Hepatocyte (in vitro differentiated cells): ENCODE measurements around the gene ZNF473. TPM values are rescaled to one million over a fixed set of nuclear protein-coding genes. Genes with fewer than 3 reads are reported as not detected.

ENCODE experiments used
- DNase-seq: peaks from one replicate; pipeline ENCODE4 v3.0.0-alpha.2; 2016; ENCODE audit warnings: low spot score
- H2AFZ ChIP-seq: fragments of 200-600 bp; sonication (generic); 2 replicates; pipeline ENCODE4 v1.6.0; 2016; ENCODE audit warnings: antibody characterized with exemption, mild to moderate bottlenecking
- H3K27ac ChIP-seq: fragments of 200-600 bp; sonication (generic); 2 replicates; pipeline ENCODE4 v1.5.1; 2016; ENCODE audit warnings: mild to moderate bottlenecking
- H3K27me3 ChIP-seq: fragments of 200-600 bp; sonication (generic); 2 replicates; pipeline ENCODE4 v1.6.1; 2016
- H3K36me3 ChIP-seq: fragments of 200-600 bp; sonication (generic); replicated peaks from 2 replicates; pipeline ENCODE4 v1.5.1; 2016; ENCODE audit warnings: low read depth; ENCODE audit not compliant: insufficient read depth
- H3K4me1 ChIP-seq: fragments of 200-600 bp; sonication (generic); 2 replicates; pipeline ENCODE4 v1.5.1; 2016; ENCODE audit warnings: mild to moderate bottlenecking, moderate library complexity; ENCODE audit not compliant: insufficient read depth
- H3K4me2 ChIP-seq: fragments of 200-600 bp; sonication (generic); 2 replicates; pipeline ENCODE4 v1.6.0; 2016
- H3K4me3 ChIP-seq: fragments of 200-600 bp; sonication (generic); 2 replicates; pipeline ENCODE4 v1.5.1; 2016; ENCODE audit warnings: mild to moderate bottlenecking
- H3K79me2 ChIP-seq: fragments of 200-600 bp; sonication (generic); 2 replicates; pipeline ENCODE4 v1.6.0; 2017; ENCODE audit warnings: mild to moderate bottlenecking
- H3K9me2 ChIP-seq: fragments of 200-600 bp; sonication (generic); replicated peaks from 2 replicates; pipeline ENCODE4 v1.6.0; 2017; ENCODE audit warnings: mild to moderate bottlenecking; ENCODE audit not compliant: insufficient read depth
- H3K9me3 ChIP-seq: fragments of 200-600 bp; sonication (generic); 2 replicates; pipeline ENCODE4 v1.5.1; 2016; ENCODE audit warnings: low read depth, mild to moderate bottlenecking
- H4K20me1 ChIP-seq: fragments of 200-600 bp; sonication (generic); 2 replicates; pipeline ENCODE4 v1.6.0; 2016; ENCODE audit warnings: mild to moderate bottlenecking; ENCODE audit not compliant: insufficient read depth, poor library complexity, severe bottlenecking
- EZH2 ChIP-seq: fragments of 200-600 bp; sonication (generic); IDR thresholded peaks from 2 replicates; pipeline ENCODE4 v1.6.1; 2016; ENCODE audit warnings: antibody characterized with exemption, mild to moderate bottlenecking, borderline replicate concordance
- EZH2phosphoT487 ChIP-seq: fragments of 200-600 bp; sonication (generic); IDR thresholded peaks from one replicate; pipeline ENCODE4 v1.6.1; 2018; ENCODE audit warnings: antibody characterized with exemption, mild to moderate bottlenecking, low read depth, moderate library complexity; ENCODE audit not compliant: unreplicated experiment, severe bottlenecking
- WGBS: methylation state at CpG from one replicate; pipeline ENCODE4 v1.1.6; 2016; ENCODE audit warnings: low lambda C conversion rate; ENCODE audit errors: missing lambda C conversion rate; 5-methylcytosine and 5-hydroxymethylcytosine counted together
- polyA plus RNA-seq: library from polyadenylated mRNA; unstranded; fragments of >200 nt; fragmentation: Nextera tagmentation; extraction: Ambion mirVana; gene quantifications from 2 replicates; pipeline ENCODE4 v1.2.1, GENCODE V29; 2016
- total RNA-seq: library from RNA; depleted of rRNA; stranded (reverse); fragments of >200 nt; gene quantifications from 2 replicates; pipeline ENCODE4 v1.2.3, GENCODE V29; 2014
- TF ChIP-seq, protein P1 (sequence below): fragments of 200-600 bp; sonication (generic); IDR thresholded peaks from 2 replicates; pipeline ENCODE4 v1.5.1; 2016; ENCODE audit warnings: antibody characterized with exemption, mild to moderate bottlenecking; ENCODE audit not compliant: poor library complexity

The ZNF473 gene
- total RNA-seq (5.3 and 8.0 TPM in 2 replicates), polyA plus RNA-seq (2.5 and 4.4 TPM in 2 replicates)

DNA sequence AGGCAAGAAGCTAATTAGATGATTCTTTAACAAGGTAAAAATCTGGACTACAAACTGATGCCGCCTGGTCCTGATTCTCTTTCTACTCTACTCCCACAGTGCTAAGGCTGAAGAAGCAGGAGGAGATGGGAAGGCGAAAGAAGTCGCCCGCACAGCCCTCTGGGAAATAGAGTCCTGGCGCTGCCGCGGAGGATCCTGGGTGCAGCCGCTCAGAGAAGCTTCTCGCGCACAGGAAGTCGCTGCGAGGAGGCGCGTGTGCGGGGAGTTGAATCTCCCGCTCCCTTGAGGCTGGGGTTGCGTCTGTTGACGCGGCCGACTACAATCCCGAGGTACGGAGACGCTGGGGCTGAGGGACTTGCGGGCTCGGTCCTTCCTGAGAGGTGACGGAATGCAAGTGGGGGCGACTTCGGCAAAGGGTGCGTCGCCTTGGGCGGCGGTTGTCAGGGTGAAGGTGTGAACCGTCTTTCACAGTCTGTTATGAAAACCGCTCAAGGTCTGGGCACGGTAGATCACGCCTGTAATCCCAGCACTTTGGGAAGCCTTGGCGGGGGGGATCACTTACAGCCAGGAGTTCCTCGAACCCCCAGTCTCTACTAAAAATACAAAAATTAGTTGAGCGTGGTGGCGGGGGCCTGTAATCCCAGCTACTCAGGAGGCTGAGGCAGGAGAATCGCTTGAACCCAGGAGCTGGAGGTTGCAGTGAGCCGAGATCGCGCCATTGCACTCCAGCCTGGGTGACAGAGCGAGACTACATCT lies at the start of gene ZNF473:
Gene ZNF473 (plus strand): TSS at position 212 of the 756 bp plus-strand sequence. CDS start 5,078 bp downstream, outside the sequence.
- 14% methylated on average over 44 of the region's 45 CpGs for WGBS
- Histone ChIP-seq H3K27ac (peak within 1 kb of the TSS; percentile 84), H4K20me1 (no peaks in the 10 kb centered on the region), H3K27me3 (no peaks in the 10 kb centered on the region), H3K9me3 (no peaks in the 10 kb centered on the region), H3K4me3 (peak within 1 kb of the TSS; percentile 58), H2AFZ (peak within 1 kb of the TSS; percentile 81), H3K4me2 (peak within 1 kb of the TSS; percentile 97), H3K79me2 (peaks cover 68% of the 10 kb centered on the region), H3K36me3 (no peaks in the 10 kb centered on the region), H3K9me2 (no peaks in the 10 kb centered on the region), H3K4me1 (peaks cover 13% of the 10 kb centered on the region)
- peak; percentile 97 for DNase-seq
- TF ChIP-seq EZH2phosphoT487 (no peak), EZH2 (no peak)
- TF ChIP-seq, protein P1, sequence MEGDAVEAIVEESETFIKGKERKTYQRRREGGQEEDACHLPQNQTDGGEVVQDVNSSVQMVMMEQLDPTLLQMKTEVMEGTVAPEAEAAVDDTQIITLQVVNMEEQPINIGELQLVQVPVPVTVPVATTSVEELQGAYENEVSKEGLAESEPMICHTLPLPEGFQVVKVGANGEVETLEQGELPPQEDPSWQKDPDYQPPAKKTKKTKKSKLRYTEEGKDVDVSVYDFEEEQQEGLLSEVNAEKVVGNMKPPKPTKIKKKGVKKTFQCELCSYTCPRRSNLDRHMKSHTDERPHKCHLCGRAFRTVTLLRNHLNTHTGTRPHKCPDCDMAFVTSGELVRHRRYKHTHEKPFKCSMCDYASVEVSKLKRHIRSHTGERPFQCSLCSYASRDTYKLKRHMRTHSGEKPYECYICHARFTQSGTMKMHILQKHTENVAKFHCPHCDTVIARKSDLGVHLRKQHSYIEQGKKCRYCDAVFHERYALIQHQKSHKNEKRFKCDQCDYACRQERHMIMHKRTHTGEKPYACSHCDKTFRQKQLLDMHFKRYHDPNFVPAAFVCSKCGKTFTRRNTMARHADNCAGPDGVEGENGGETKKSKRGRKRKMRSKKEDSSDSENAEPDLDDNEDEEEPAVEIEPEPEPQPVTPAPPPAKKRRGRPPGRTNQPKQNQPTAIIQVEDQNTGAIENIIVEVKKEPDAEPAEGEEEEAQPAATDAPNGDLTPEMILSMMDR = no peak

GRCh38 chr19:49976496-49976895 lies 49.3 kb upstream of the ZNF473 start:
- Histone ChIP-seq H2AFZ (no peak overlapping the region), H3K36me3 (no peaks in the 10 kb centered on the region), H3K4me3 (no peak overlapping the region), H3K4me1 (peaks cover under 1% of the 10 kb centered on the region), H3K27me3 (no peaks in the 10 kb centered on the region), H3K9me2 (no peaks in the 10 kb centered on the region), H4K20me1 (no peaks in the 10 kb centered on the region), H3K4me2 (no peak overlapping the region), H3K9me3 (no peaks in the 10 kb centered on the region), H3K27ac (no peak overlapping the region), H3K79me2 (no peaks in the 10 kb centered on the region)
- DNase-seq = no peak
- 64% methylated on average over 3 of the region's 3 CpGs for WGBS
- TF ChIP-seq, protein P1 = no peak
- TF ChIP-seq EZH2phosphoT487 (no peak), EZH2 (no peak)

DNA sequence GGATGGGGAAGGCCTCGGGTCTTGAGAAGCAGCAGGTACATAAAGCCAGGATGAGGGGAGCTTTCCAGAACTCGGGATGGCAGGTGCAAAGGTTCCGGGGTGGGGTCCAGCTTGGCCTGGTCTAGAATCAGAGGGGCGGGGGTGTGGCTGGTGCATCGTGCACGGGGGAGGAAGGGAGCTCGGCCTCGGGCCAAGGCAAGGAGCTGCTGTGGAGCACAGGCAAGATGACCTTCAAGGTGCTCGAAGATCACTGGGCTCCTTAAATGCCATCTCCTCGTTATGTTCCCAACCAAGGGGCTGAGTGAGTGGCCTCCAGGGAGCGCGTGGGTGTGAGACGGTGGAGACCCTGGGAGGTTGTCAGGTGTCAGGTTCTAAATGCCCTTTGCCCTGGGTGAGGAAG lies 48.7 kb upstream of the ZNF473 start:
- no peaks in the 10 kb centered on the region for H3K36me3 ChIP-seq
- no peaks in the 10 kb centered on the region for H3K9me2 ChIP-seq
- H3K27me3 ChIP-seq = no peaks in the 10 kb centered on the region
- 88% methylated on average over 11 of the region's 13 CpGs for WGBS
- H3K4me2 ChIP-seq = no peak overlapping the region
- TF ChIP-seq EZH2phosphoT487 (no peak), EZH2 (no peak)
- TF ChIP-seq, protein P1 = no peak
- DNase-seq = no peak
- H2AFZ ChIP-seq = no peak overlapping the region
- no peak overlapping the region for H3K4me3 ChIP-seq
- peaks cover 4% of the 10 kb centered on the region for H3K4me1 ChIP-seq
- no peak overlapping the region for H3K27ac ChIP-seq
- H3K79me2 ChIP-seq = no peaks in the 10 kb centered on the region
- no peaks in the 10 kb centered on the region for H4K20me1 ChIP-seq
- no peaks in the 10 kb centered on the region for H3K9me3 ChIP-seq
